Right ventricle myocardium inferior (tissue), 1 donor: ENCODE data around the gene CREBRF. TPM values are rescaled to one million over a fixed set of nuclear protein-coding genes. Genes with fewer than 3 reads are reported as not detected.
"Not testable (repeated sequence)": the region's sequence is repeated elsewhere in the genome, so short reads cannot be mapped to it uniquely, and the experiment has no call there.

Experiments used
- ATAC-seq: fragments of 200-7000 bp; cut with Tn5 transposase; one replicate; pipeline ENCODE4 v1.9.1; 2020; ENCODE audit warnings: mild to moderate bottlenecking, moderate library complexity
- DNase-seq: peaks from one replicate; pipeline ENCODE4 v3.0.0; 2021; ENCODE audit errors: missing footprints
- intact Hi-C: fragments of 100-400 bp; cut with DNase I; formaldehyde crosslinking; loops from one replicate; pipeline ENCODE4 v1.11.0; 2022
- long read RNA-seq: library from polyadenylated mRNA; unstranded; transcript quantifications from one replicate; pipeline ENCODE4 v2.0.0, GENCODE V29; 2021
- total RNA-seq: library from RNA; stranded (reverse); fragmentation: NEBNext Ultra II Directional; extraction: Animal tissue kit (Norgen Biotek cat#: 25700); gene quantifications from one replicate; pipeline ENCODE4 v1.2.1, GENCODE V29; 2021
- donor health status: DM: no; HTN: yes; CAD: no; lungs with severe emphysema.

The CREBRF gene
- total RNA-seq, result 23.9 TPM
- long read RNA-seq, full-length matches to known transcripts, result 6 of 8 reads
- long read RNA-seq, partial matches to known transcripts, result 2 of 8 reads
- long read RNA-seq, other reads (novel, unspliced or antisense), result 0 of 8 reads

- intact Hi-C loops, result no loop called here
Measured at GRCh38 chr5:173055983-173056782, at the start of gene CREBRF. Gene CREBRF (plus strand): TSS chr5:173056352. CDS start chr5:173080776, 24,424 bp downstream.

GRCh38 chr5:173010021-173010420 is 46.1 kb upstream of the CREBRF start:
- ATAC-seq, result no peak
- DNase-seq, result no peak
- intact Hi-C loops, result loop anchor here (2.0 to 5.0 kb wide), 2 partner anchors 135 to 272 kb away; partner anchors contain the start of gene BNIP1

More at GRCh38 chr5:173055983-173056782, at the start of gene CREBRF:
- ATAC-seq (peak; percentile 92), DNase-seq (peak; percentile 99)

GRCh38 chr5:173010547-173011464 is 45.3 kb upstream of the CREBRF start:
- DNase-seq (no peak), ATAC-seq (peak; percentile 93)
- intact Hi-C loops, result loop anchor here (2.0 to 5.0 kb wide), 2 partner anchors 134 to 271 kb away; partner anchors contain the start of gene BNIP1

GRCh38 chr5:173011566-173011965 is 44.6 kb upstream of the CREBRF start:
- DNase-seq (no peak), ATAC-seq (no peak)
- intact Hi-C loops, result loop anchor here (2.0 to 5.0 kb wide), 2 partner anchors 133 to 271 kb away; partner anchors contain the start of gene BNIP1

- ATAC-seq, result no peak
- peak; percentile 77 for DNase-seq
- intact Hi-C loops, result loop anchor here (5.0 kb wide), 1 partner anchor 269 kb away; no protein-coding TSS in a partner anchor
Measured at GRCh38 chr5:173012882-173013281, 43.3 kb upstream of the CREBRF start.

GRCh38 chr5:173014671-173015070 is 41.5 kb upstream of the CREBRF start:
- no peak for DNase-seq
- intact Hi-C loops, result loop anchor here (5.0 kb wide), 1 partner anchor 268 kb away; no protein-coding TSS in a partner anchor
- ATAC-seq, result no peak

- DNase-seq, result no peak
- no peak for ATAC-seq
- intact Hi-C loops, result no loop called here
Measured at GRCh38 chr5:173015192-173015591, 41.0 kb upstream of the CREBRF start.

- ATAC-seq (no peak), DNase-seq (no peak)
- intact Hi-C loops, result no loop called here
Measured at GRCh38 chr5:173015598-173016455, 40.3 kb upstream of the CREBRF start.

- DNase-seq (no peak), ATAC-seq (peak; percentile 76)
- intact Hi-C loops, result no loop called here
Measured at GRCh38 chr5:173016598-173017046, 39.5 kb upstream of the CREBRF start.

GRCh38 chr5:173017087-173017486 is 39.1 kb upstream of the CREBRF start:
- DNase-seq, intact Hi-C loops, ATAC-seq: not testable (repeated sequence)

GRCh38 chr5:173018358-173018757 is 37.8 kb upstream of the CREBRF start:
- intact Hi-C loops, result no loop called here
- no peak for DNase-seq
- no peak for ATAC-seq

GRCh38 chr5:173020154-173020581 is 36.0 kb upstream of the CREBRF start:
- no peak for DNase-seq
- ATAC-seq, result peak; percentile 64
- intact Hi-C loops, result no loop called here

- ATAC-seq (peak; percentile 75), DNase-seq (no peak)
- intact Hi-C loops, result no loop called here
Measured at GRCh38 chr5:173020643-173021042, 35.5 kb upstream of the CREBRF start.

GRCh38 chr5:173025651-173026050 is 30.5 kb upstream of the CREBRF start:
- ATAC-seq (no peak), DNase-seq (no peak)
- intact Hi-C loops, result no loop called here

GRCh38 chr5:173027905-173028304 is 28.2 kb upstream of the CREBRF start:
- ATAC-seq, result no peak
- no peak for DNase-seq
- intact Hi-C loops, result no loop called here

GRCh38 chr5:173028811-173029327 is 27.3 kb upstream of the CREBRF start:
- peak; percentile 20 for ATAC-seq
- DNase-seq, result no peak
- intact Hi-C loops, result no loop called here

- DNase-seq (no peak), ATAC-seq (peak; percentile 71)
- intact Hi-C loops, result no loop called here
Measured at GRCh38 chr5:173029499-173029921, 26.6 kb upstream of the CREBRF start.

- intact Hi-C loops, ATAC-seq, DNase-seq: not testable (repeated sequence)
Measured at GRCh38 chr5:173032096-173032495, 24.1 kb upstream of the CREBRF start.
